Transverse colon (tissue), 4 donors: ENCODE measurements around the gene PIAS3. TPM values are rescaled to one million over a fixed set of nuclear protein-coding genes. Genes with fewer than 3 reads are reported as not detected.

Source experiments
- DNase-seq: peaks from one replicate; pipeline ENCODE4 v3.0.0-alpha.2; 2019
- H3K27ac ChIP-seq, 4 donors: fragments of 200-600 bp; sonication (generic); 2 replicates each; pipeline ENCODE4 v1.5.1; 2016 to 2018; ENCODE audit warnings: inconsistent platforms in 4 of 4
- H3K27me3 ChIP-seq: fragments of 200-600 bp; sonication (generic); 2 replicates; pipeline ENCODE4 v1.5.1; 2017; ENCODE audit warnings: inconsistent platforms
- H3K36me3 ChIP-seq, 4 donors: fragments of 200-600 bp; sonication (generic); 2 replicates each; pipeline ENCODE4 v1.5.1; 2017 to 2019; ENCODE audit warnings: inconsistent platforms in 4 of 4
- H3K4me1 ChIP-seq, 4 donors: fragments of 200-600 bp; sonication (generic); 2 replicates each; pipeline ENCODE4 v1.5.1; 2017 to 2020; ENCODE audit warnings: inconsistent platforms in 4 of 4
- H3K4me3 ChIP-seq, 4 donors: fragments of 200-600 bp; sonication (generic); 1 replicate in 1 of 4; 2 replicates in 3 of 4; pipeline versions ENCODE4 v1.5.1 to v1.6.1; 2017 to 2019; ENCODE audit warnings: inconsistent platforms in 4 of 4
- H3K9me3 ChIP-seq, 2 donors: fragments of 200-600 bp; sonication (generic); 2 replicates each; pipeline ENCODE4 v1.5.1; 2017 to 2019; ENCODE audit warnings: inconsistent platforms in 2 of 2
- EP300 ChIP-seq: sonication (generic); formaldehyde crosslinking; IDR thresholded peaks from one replicate; pipeline ENCODE4 v1.6.1; 2017; ENCODE audit warnings: antibody characterized with exemption, low read depth
- POLR2A ChIP-seq: fragments of 450-650 bp; IDR thresholded peaks from one replicate; pipeline ENCODE4 v1.6.1; 2016; ENCODE audit warnings: antibody characterized with exemption, mild to moderate bottlenecking, moderate library complexity
- POLR2AphosphoS5 ChIP-seq, 3 donors: sonication (generic); formaldehyde crosslinking; IDR thresholded peaks; one replicate each; pipeline ENCODE4 v1.6.1; 2016; ENCODE audit warnings: antibody characterized with exemption in 3 of 3
- WGBS, 2 donors: methylation state at CpG; one replicate each; pipeline ENCODE4 v1.1.5; 2018; ENCODE audit warnings: low coverage in 1 of 2; 5-methylcytosine and 5-hydroxymethylcytosine counted together
- in situ Hi-C, 4 donors: fragments of 200-750 bp; cut with MboI; loops; one replicate each; pipeline versions ENCODE4 v1.15.0 to v1.15.1; 2017; ENCODE audit warnings: low sequenced_read_pairs in 3 of 4, low pct_ligation_motif_present in 1 of 4, low pct_unique_long_range_greater_than_20kb in 1 of 4
- intact Hi-C: fragments of 100-400 bp; cut with DNase I; formaldehyde crosslinking; loops from one replicate; pipeline ENCODE4 v1.15.1; 2023; ENCODE audit warnings: low total_unique reads
- total RNA-seq, 4 donors: library from RNA; depleted of rRNA; stranded (reverse); fragments of >200 nt; gene quantifications; one replicate each; pipeline ENCODE4 v1.1.0, GENCODE V29; 2016
- TF ChIP-seq, protein P1 (sequence below), 5 experiments: fragments of 200-600 bp in 3 of 5; fragments of 450-650 bp in 2 of 5; sonication (generic) in 3 of 5; IDR thresholded peaks; 1 replicate in 2 of 5; 2 replicates in 3 of 5; pipeline ENCODE4 v1.5.1; 2016 to 2017; ENCODE audit warnings: antibody characterized with exemption in 5 of 5, inconsistent platforms in 3 of 5, mild to moderate bottlenecking in 2 of 5, moderate library complexity in 1 of 5

Gene PIAS3
- total RNA-seq, 4 donors from 2014 or later = 10.2 to 71.6 (median 17.8) TPM

GRCh38 chr1:145898756-145899155, 39.9 kb upstream of the PIAS3 start:
- no peak for DNase-seq
- in situ Hi-C loops = loop anchor here in 1 of 4 donors (25.0 kb wide), 1 partner anchor 114 kb away; the partner anchor contains the start of gene HJV

DNA sequence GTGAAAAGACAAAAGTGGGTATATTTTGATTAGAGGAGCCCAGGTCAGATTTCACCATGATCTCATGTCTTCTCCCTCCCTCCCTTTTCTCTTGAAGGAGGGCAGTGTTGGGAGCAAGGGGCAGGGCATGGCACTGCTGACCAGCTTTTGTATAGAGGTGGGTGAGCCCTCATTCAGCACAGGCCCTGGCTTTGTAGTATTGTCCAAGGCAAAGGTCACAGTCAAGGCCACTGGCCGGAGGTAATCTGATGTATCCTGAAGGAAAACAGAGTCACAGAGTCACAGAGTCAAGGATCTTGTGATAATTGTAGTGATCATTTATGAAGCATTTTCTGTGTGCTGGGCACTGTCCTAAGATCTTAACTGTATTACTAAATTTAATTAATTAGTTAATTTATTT, 39.1 kb upstream of the PIAS3 start:
- 85 to 86% methylated on average over 1 of the region's 1 CpG for WGBS, 2 donors
- Histone ChIP-seq H3K27ac (no peak overlapping the region), H3K27me3 (no peaks in the 10 kb centered on the region), H3K36me3 (no peaks in the 10 kb centered on the region), H3K9me3 (no peaks in the 10 kb centered on the region), H3K4me1 (peaks cover 0 to 1% (median under 1%) of the 10 kb centered on the region in 4 donors), H3K4me3 (no peak overlapping the region)
- DNase-seq = no peak
- no peak for TF ChIP-seq EP300
- TF ChIP-seq POLR2AphosphoS5 (IDR thresholded peaks at IDR 0.05) = no peak
- TF ChIP-seq POLR2A = no peak
- TF ChIP-seq, protein P1, sequence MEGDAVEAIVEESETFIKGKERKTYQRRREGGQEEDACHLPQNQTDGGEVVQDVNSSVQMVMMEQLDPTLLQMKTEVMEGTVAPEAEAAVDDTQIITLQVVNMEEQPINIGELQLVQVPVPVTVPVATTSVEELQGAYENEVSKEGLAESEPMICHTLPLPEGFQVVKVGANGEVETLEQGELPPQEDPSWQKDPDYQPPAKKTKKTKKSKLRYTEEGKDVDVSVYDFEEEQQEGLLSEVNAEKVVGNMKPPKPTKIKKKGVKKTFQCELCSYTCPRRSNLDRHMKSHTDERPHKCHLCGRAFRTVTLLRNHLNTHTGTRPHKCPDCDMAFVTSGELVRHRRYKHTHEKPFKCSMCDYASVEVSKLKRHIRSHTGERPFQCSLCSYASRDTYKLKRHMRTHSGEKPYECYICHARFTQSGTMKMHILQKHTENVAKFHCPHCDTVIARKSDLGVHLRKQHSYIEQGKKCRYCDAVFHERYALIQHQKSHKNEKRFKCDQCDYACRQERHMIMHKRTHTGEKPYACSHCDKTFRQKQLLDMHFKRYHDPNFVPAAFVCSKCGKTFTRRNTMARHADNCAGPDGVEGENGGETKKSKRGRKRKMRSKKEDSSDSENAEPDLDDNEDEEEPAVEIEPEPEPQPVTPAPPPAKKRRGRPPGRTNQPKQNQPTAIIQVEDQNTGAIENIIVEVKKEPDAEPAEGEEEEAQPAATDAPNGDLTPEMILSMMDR (IDR thresholded peaks at IDR 0.05) = no peak
- intact Hi-C loops = no loop called here
- in situ Hi-C loops = loop anchor here in 1 of 4 donors (25.0 kb wide), 1 partner anchor 114 kb away; the partner anchor contains the start of gene HJV

More at GRCh38 chr1:145898756-145899155, 39.9 kb upstream of the PIAS3 start:
- intact Hi-C loops = no loop called here
- Histone ChIP-seq H3K27ac (no peak overlapping the region), H3K27me3 (no peaks in the 10 kb centered on the region), H3K4me3 (no peak overlapping the region), H3K36me3 (no peaks in the 10 kb centered on the region), H3K9me3 (no peaks in the 10 kb centered on the region), H3K4me1 (no peaks in the 10 kb centered on the region)
- WGBS, 2 donors = 88% methylated on average over 5 of the region's 5 CpGs; no CpG with 5 or more reads in 1 of the 2 donors
- TF ChIP-seq POLR2AphosphoS5 (IDR thresholded peaks at IDR 0.05) = no peak

DNA sequence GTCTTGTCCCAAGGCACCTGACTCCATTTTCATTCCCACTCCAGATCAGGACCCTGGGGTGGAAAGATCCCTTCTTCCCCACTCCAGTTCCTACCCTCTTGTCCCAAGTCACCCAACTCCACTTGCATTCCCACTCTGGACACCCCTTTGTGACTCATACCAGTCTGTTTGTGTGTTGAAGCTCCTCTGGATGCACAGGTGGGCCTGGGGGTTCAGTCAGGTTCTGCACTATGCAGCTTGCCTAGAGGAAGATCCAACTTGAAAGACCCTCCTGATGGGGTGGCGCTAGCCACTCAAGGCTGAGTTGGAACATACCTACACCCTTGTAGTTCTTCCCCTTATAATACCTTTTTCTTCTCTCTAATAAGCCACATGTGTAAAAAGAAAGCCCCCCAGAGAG, 36.6 kb upstream of the PIAS3 start:
- no peak for TF ChIP-seq POLR2A
- TF ChIP-seq, protein P1 (IDR thresholded peaks at IDR 0.05) = no peak
- no peak for TF ChIP-seq POLR2AphosphoS5 (IDR thresholded peaks at IDR 0.05)
- no peak for TF ChIP-seq EP300
- Histone ChIP-seq H3K9me3 (no peaks in the 10 kb centered on the region), H3K36me3 (no peaks in the 10 kb centered on the region), H3K27me3 (no peaks in the 10 kb centered on the region), H3K27ac (no peak overlapping the region), H3K4me1 (peaks cover 14 to 24% (median 19%) of the 10 kb centered on the region in 4 donors), H3K4me3 (no peak overlapping the region)
- intact Hi-C loops (no loop called here), in situ Hi-C loops (loop anchor here in 1 of 4 donors (25.0 kb wide), 1 partner anchor 117 kb away; the partner anchor contains the start of gene HJV)
- WGBS, 2 donors = 92% methylated on average over 1 of the region's 1 CpG; no CpG with 5 or more reads in 1 of the 2 donors
- no peak for DNase-seq

DNA sequence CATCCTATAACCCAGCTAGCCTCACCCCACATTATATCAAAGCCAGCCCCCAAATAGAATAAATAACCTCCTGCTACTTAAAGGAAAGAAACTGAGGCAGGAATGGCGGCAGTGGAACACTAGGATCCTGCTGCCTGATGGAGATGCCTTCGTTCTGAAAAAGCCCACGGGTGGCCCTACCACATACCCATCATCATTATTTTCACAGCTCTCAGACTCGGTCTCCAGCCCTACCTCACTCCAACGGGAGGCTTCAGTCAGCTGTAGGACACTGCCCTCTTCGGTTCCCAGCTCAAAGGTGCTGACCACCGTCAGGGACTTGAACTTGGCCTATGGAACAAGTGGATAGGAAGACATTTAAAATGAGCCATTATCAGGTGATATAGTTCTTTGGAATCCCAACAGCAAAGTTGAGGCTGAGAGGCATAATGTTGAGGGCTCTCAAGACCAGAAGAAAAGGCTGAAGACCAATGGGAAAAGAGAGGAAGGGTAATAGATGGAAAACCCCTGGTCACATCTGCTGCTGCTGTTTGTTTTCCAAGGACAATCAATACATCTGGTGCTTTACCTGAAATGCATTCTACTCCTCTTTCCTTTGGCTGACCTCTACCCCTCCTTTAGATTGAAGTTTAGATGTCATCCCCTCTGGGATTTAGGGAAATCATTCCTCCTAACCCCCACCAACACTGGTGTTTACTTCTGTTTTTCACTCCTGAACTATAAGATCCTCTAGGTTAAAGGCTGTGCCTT, 34.6 kb upstream of the PIAS3 start:
- H3K4me1 ChIP-seq = peaks cover 14 to 24% (median 19%) of the 10 kb centered on the region in 4 donors
- TF ChIP-seq POLR2A (no peak), EP300 (no peak)
- H3K27me3 ChIP-seq = no peaks in the 10 kb centered on the region
- no peaks in the 10 kb centered on the region for H3K36me3 ChIP-seq
- 92% methylated on average over 7 of the region's 7 CpGs; no CpG with 5 or more reads in 1 of the 2 donors for WGBS, 2 donors
- no peak overlapping the region for H3K4me3 ChIP-seq
- in situ Hi-C loops = loop anchor here in 1 of 4 donors (25.0 kb wide), 1 partner anchor 119 kb away; the partner anchor contains the start of gene HJV
- no peak for DNase-seq
- no peaks in the 10 kb centered on the region for H3K9me3 ChIP-seq
- intact Hi-C loops = no loop called here
- peak overlapping the region in 3 of 4 donors; percentile 81 to 83 (median 81) for H3K27ac ChIP-seq

DNA sequence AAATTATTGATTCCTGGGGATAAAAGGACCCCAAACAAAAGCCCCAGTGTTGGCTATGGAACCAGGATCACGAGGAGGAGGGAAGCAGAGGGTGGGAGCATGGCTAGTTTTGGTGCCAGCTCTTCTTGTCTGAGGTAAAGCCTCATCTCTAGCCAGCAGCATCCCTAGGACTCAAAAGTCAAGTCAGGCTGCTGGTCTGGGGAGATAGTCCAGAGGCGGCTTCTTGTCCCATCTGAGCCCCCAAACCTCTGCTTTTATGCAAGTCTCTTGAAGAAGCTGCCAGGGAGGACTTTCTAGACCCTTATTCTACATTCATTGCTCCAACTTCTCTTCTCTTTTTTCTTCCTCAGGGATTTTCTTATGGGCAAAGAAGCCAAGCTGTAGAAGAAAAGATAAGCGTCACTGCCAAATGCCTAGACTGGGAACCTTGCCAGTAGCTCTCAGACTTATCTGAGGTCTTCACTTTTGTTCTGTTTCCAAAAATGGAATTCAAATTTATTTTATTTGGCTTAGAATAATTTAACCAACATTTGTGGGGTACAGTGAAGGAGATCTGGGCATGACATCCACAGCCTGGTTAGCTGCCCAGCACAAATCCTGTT, 33.7 kb upstream of the PIAS3 start:
- Histone ChIP-seq H3K27ac (peak overlapping the region; percentile 81 to 83 (median 81)), H3K9me3 (no peaks in the 10 kb centered on the region), H3K27me3 (no peaks in the 10 kb centered on the region), H3K36me3 (no peaks in the 10 kb centered on the region), H3K4me3 (peak overlapping the region in 1 of 4 donors; percentile 4), H3K4me1 (peaks cover 14 to 24% (median 19%) of the 10 kb centered on the region in 4 donors)
- no peak for DNase-seq
- WGBS, 2 donors = 63 to 100% methylated on average over 1 to 3 of the region's 3 CpGs
- intact Hi-C loops (no loop called here), in situ Hi-C loops (loop anchor here in 1 of 4 donors (25.0 kb wide), 1 partner anchor 120 kb away; the partner anchor contains the start of gene HJV)
- TF ChIP-seq EP300 = no peak
- TF ChIP-seq POLR2A = no peak
- TF ChIP-seq, protein P1 (IDR thresholded peaks at IDR 0.05) = no peak
- no peak for TF ChIP-seq POLR2AphosphoS5 (IDR thresholded peaks at IDR 0.05)
